ENCODE measurements around the gene TBC1D14. TPM values are rescaled to one million over a fixed set of nuclear protein-coding genes. Genes with fewer than 3 reads are reported as not detected.

Gene TBC1D14
- total and polyA plus RNA-seq, 9 of the 15 experiments (the other 6 are each of a cell fraction or from before 2014, with no cell fraction given) = 2.1 to 59.6 (median 44.8) TPM

GRCh38 chr4:7005571-7005970, 95.9 kb downstream of the TBC1D14 start (continued):
- TF ChIP-seq, protein P1, sequence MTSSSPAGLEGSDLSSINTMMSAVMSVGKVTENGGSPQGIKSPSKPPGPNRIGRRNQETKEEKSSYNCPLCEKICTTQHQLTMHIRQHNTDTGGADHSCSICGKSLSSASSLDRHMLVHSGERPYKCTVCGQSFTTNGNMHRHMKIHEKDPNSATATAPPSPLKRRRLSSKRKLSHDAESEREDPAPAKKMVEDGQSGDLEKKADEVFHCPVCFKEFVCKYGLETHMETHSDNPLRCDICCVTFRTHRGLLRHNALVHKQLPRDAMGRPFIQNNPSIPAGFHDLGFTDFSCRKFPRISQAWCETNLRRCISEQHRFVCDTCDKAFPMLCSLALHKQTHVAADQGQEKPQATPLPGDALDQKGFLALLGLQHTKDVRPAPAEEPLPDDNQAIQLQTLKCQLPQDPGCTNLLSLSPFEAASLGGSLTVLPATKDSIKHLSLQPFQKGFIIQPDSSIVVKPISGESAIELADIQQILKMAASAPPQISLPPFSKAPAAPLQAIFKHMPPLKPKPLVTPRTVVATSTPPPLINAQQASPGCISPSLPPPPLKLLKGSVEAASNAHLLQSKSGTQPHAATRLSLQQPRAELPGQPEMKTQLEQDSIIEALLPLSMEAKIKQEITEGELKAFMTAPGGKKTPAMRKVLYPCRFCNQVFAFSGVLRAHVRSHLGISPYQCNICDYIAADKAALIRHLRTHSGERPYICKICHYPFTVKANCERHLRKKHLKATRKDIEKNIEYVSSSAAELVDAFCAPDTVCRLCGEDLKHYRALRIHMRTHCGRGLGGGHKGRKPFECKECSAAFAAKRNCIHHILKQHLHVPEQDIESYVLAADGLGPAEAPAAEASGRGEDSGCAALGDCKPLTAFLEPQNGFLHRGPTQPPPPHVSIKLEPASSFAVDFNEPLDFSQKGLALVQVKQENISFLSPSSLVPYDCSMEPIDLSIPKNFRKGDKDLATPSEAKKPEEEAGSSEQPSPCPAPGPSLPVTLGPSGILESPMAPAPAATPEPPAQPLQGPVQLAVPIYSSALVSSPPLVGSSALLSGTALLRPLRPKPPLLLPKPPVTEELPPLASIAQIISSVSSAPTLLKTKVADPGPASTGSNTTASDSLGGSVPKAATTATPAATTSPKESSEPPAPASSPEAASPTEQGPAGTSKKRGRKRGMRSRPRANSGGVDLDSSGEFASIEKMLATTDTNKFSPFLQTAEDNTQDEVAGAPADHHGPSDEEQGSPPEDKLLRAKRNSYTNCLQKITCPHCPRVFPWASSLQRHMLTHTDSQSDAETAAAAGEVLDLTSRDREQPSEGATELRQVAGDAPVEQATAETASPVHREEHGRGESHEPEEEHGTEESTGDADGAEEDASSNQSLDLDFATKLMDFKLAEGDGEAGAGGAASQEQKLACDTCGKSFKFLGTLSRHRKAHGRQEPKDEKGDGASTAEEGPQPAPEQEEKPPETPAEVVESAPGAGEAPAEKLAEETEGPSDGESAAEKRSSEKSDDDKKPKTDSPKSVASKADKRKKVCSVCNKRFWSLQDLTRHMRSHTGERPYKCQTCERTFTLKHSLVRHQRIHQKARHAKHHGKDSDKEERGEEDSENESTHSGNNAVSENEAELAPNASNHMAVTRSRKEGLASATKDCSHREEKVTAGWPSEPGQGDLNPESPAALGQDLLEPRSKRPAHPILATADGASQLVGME (CRISPR knock-in tag; IDR thresholded peaks at IDR 0.05) = no peak
- no peak for TF ChIP-seq PCBP2 (IDR thresholded peaks at IDR 0.05; ENCODE audit: low read depth, low read length, poor library complexity, severe bottlenecking)
- no peak for TF ChIP-seq ARID4B (CRISPR knock-in tag; IDR thresholded peaks at IDR 0.05)
- no peak for TF ChIP-seq SMAD3 (CRISPR knock-in tag; conservative IDR thresholded peaks at IDR 0.05)

Data from K562 (cell line).